K562 (cell line): ENCODE measurements around the gene CD96. TPM values are rescaled to one million over a fixed set of nuclear protein-coding genes. Genes with fewer than 3 reads are reported as not detected.
"Not testable (repeated sequence)": the region's sequence is repeated elsewhere in the genome, so short reads cannot be mapped to it uniquely, and the experiment has no call there.

Source experiments
- ATAC-seq: fragments of 200-7000 bp; cut with Tn5 transposase; 3 replicates; pipeline ENCODE4 v1.9.1; 2020; ENCODE audit warnings: moderate library complexity
- BruUV-seq: library from RNA; stranded (reverse); fragments of 400-500 nt; replicated peaks from 2 replicates; lab custom pipeline; 2021; lab: Mats Ljungman, UMichigan
- CTCF ChIA-PET: fragments of 300-600 bp; formaldehyde crosslinking; extraction: SDS; loops from one replicate; lab custom pipeline; 2021; ENCODE audit warnings: low intra/inter-chr PET ratio; lab: Yijun Ruan, JAX
- POLR2A ChIA-PET: fragments of 300-600, 350-650 bp; sonication (Branson Sonifier 250); formaldehyde crosslinking; extraction: SDS; loops from one replicate; lab custom pipeline; 2021; ENCODE audit warnings: antibody characterized with exemption, inconsistent platforms; lab: Yijun Ruan, JAX
- DNase-seq, 4 experiments: peaks; one replicate each; pipeline versions ENCODE4 v3.0.0 to v3.0.0-alpha.2; 2011 to 2018; ENCODE audit warnings: low spot score in 3 of 4, mixed read lengths in 3 of 4; ENCODE audit errors: extremely low read depth in 1 of 4
- FAIRE-seq: peaks from 2 replicates; lab custom pipeline; 2011; peaks lifted over from hg19 to GRCh38; lab: Jason Lieb, UNC
- H2AFZ ChIP-seq: 2 replicates; pipeline ENCODE4 v1.6.0; 2011; ENCODE audit warnings: low read depth, low read length, control low read depth, inconsistent platforms
- H3K27ac ChIP-seq: fragments of 200-600 bp; 3 replicates; pipeline ENCODE4 v1.8.0; 2011; ENCODE audit warnings: low read depth, mild to moderate bottlenecking, control low read depth, inconsistent platforms, low read length, moderate library complexity, mixed read lengths; ENCODE audit errors: extremely low read depth
- H3K27me3 ChIP-seq, 2 experiments: fragments of 300-600 bp in 1 of 2; 2 replicates in 1 of 2; 3 replicates in 1 of 2; pipeline versions ENCODE4 v1.6.0 to v1.8.0; 2011; ENCODE audit warnings: inconsistent platforms in 2 of 2, low read length in 2 of 2, mild to moderate bottlenecking in 1 of 2, mixed read lengths in 1 of 2, moderate library complexity in 1 of 2; ENCODE audit not compliant: control insufficient read depth in 2 of 2, insufficient read depth in 2 of 2
- H3K36me3 ChIP-seq: fragments of 300-600 bp; 3 replicates; pipeline ENCODE4 v1.8.0; 2011; ENCODE audit warnings: mild to moderate bottlenecking, low read length, inconsistent platforms; ENCODE audit not compliant: control insufficient read depth, insufficient read depth
- H3K4me1 ChIP-seq, 2 experiments: fragments of 200-600 bp in 1 of 2; replicated peaks in 1 of 2; 2 replicates in 1 of 2; 3 replicates in 1 of 2; pipeline versions ENCODE4 v1.5.1 to v1.8.0; 2011; ENCODE audit warnings: inconsistent platforms in 2 of 2, low read length in 2 of 2, mild to moderate bottlenecking in 1 of 2, mixed read lengths in 1 of 2, moderate library complexity in 1 of 2; ENCODE audit not compliant: control insufficient read depth in 2 of 2, insufficient read depth in 2 of 2
- H3K4me2 ChIP-seq: 2 replicates; pipeline ENCODE4 v1.6.1; 2011; ENCODE audit warnings: low read length, control low read depth, inconsistent platforms, mixed read lengths; ENCODE audit not compliant: insufficient read depth
- H3K4me3 ChIP-seq: fragments of 200-600 bp; sonication (generic), shearing (Covaris generic); 2 replicates; pipeline ENCODE4 v1.5.1; 2016; ENCODE audit warnings: control low read depth, inconsistent platforms
- H3K79me2 ChIP-seq: fragments of 200-600 bp; 3 replicates; pipeline ENCODE4 v1.8.0; 2011; ENCODE audit warnings: low read length, inconsistent platforms; ENCODE audit not compliant: control insufficient read depth, insufficient read depth
- H3K9ac ChIP-seq, 2 experiments: 2 replicates each; pipeline versions ENCODE4 v1.6.0 to v1.6.1; 2011; ENCODE audit warnings: low read depth in 2 of 2, low read length in 2 of 2, control low read depth in 1 of 2, inconsistent platforms in 1 of 2, mild to moderate bottlenecking in 1 of 2, mixed read lengths in 1 of 2; ENCODE audit not compliant: insufficient read depth in 1 of 2
- H3K9me1 ChIP-seq: one replicate; pipeline ENCODE4 v1.6.0; 2011; ENCODE audit warnings: inconsistent platforms, mild to moderate bottlenecking, low read length, moderate library complexity; ENCODE audit not compliant: control insufficient read depth, insufficient read depth
- H3K9me3 ChIP-seq: replicated peaks from 2 replicates; pipeline ENCODE4 v1.5.1; 2011; ENCODE audit warnings: low read depth, low read length, inconsistent platforms; ENCODE audit not compliant: control insufficient read depth, insufficient read depth
- H4K20me1 ChIP-seq: replicated peaks from 2 replicates; pipeline ENCODE4 v1.6.1; 2011; ENCODE audit warnings: low read length, inconsistent platforms, mixed read lengths; ENCODE audit not compliant: control insufficient read depth, insufficient read depth
- CXXC5 ChIP-seq: fragments of 250-450 bp; sonication (Bioruptor Pico); IDR thresholded peaks from 2 replicates; pipeline ENCODE4 v1.8.0; 2022; ENCODE audit warnings: inconsistent platforms, mild to moderate bottlenecking, moderate library complexity
- E2F3 ChIP-seq: fragments of 250-450 bp; sonication (Bioruptor Pico); IDR thresholded peaks from 2 replicates; pipeline ENCODE4 v1.4.0; 2020; ENCODE audit warnings: mild to moderate bottlenecking
- MYBL2 ChIP-seq, 2 experiments: fragments of 450-650 bp in 1 of 2; sonication (generic) in 1 of 2; formaldehyde crosslinking in 1 of 2; IDR thresholded peaks; 2 replicates each; pipeline versions ENCODE4 v1.6.1 to v1.8.1; 2017 to 2022; ENCODE audit warnings: borderline replicate concordance in 1 of 2, inconsistent platforms in 1 of 2, low read depth in 1 of 2, mild to moderate bottlenecking in 1 of 2, missing genetic modification reagents in 1 of 2, moderate library complexity in 1 of 2
- NR2C2 ChIP-seq, 2 experiments: fragments of 200-800 bp in 1 of 2; sonication (Bioruptor generic) in 1 of 2; sonication (generic) in 1 of 2; formaldehyde crosslinking in 1 of 2; IDR thresholded peaks; 2 replicates each; pipeline versions ENCODE4 v1.6.1 to v1.8.0; 2016 to 2022; ENCODE audit warnings: mild to moderate bottlenecking in 1 of 2, missing compliant biosample characterization in 1 of 2, missing genetic modification characterization in 1 of 2, missing genetic modification reagents in 1 of 2
- RAD21 ChIP-seq, 2 experiments: fragments of 250-450 bp in 1 of 2; fragments of 450-650 bp in 1 of 2; sonication (Bioruptor Pico) in 1 of 2; formaldehyde crosslinking in 1 of 2; IDR thresholded peaks in 1 of 2; conservative IDR thresholded peaks in 1 of 2; 2 replicates each; pipeline versions ENCODE4 v1.4.0 to v1.8.0; 2020 to 2022; ENCODE audit warnings: mild to moderate bottlenecking in 2 of 2, moderate library complexity in 1 of 2
- WGBS: fragments of 100-300 bp; shearing (Covaris generic); methylation state at CpG from one replicate; pipeline ENCODE4 v1.1.6; 2016; ENCODE audit warnings: low coverage, mixed read lengths; ENCODE audit not compliant: insufficient coverage; ENCODE audit errors: missing lambda C conversion rate; 5-methylcytosine and 5-hydroxymethylcytosine counted together
- in situ Hi-C: fragments of 300-500 bp; cut with MboI; formaldehyde crosslinking; loops from 4 replicates; pipeline ENCODE4 v1.15.0; 2018; ENCODE audit warnings: inconsistent platforms, mixed read lengths
- intact Hi-C: fragments of 100-400 bp; cut with micrococcal nuclease; formaldehyde crosslinking; loops from 2 replicates; pipeline ENCODE4 v1.14.2; 2022
- polyA plus RNA-seq, 8 experiments: library from polyadenylated mRNA; depleted of rRNA in 4 of 8; stranded (reverse) in 5 of 8; unstranded in 3 of 8; fragments of >200 nt; fragmentation: Nextera tagmentation in 2 of 8; fragmentation: Illumina TruSeq in 1 of 8; extraction: Ambion mirVana in 2 of 8; extraction: Trizol in 1 of 8; gene quantifications; 2 replicates each; pipeline versions ENCODE4 v1.2.1 to v1.2.3, GENCODE V29; 2011 to 2014; ENCODE audit warnings: inconsistent platforms in 1 of 8, missing spikeins in 1 of 8
- total RNA-seq, 7 experiments: library from RNA; depleted of rRNA in 6 of 7; stranded (reverse); fragments of >200 nt in 6 of 7; fragmentation: Illumina TruSeq in 2 of 7; extraction: Trizol in 2 of 7; gene quantifications; 2 replicates each; pipeline versions ENCODE4 v1.2.1 to v1.2.3, GENCODE V29; 2011 to 2021; ENCODE audit warnings: low replicate concordance in 1 of 7

The CD96 gene
- total and polyA plus RNA-seq, 9 of the 15 experiments (the other 6 are each of a cell fraction or from before 2014, with no cell fraction given), result 0.32 to 5.7 (median 1.2) TPM

- BruUV-seq; intact Hi-C loops; H3K27ac ChIP-seq; H2AFZ ChIP-seq; FAIRE-seq; H3K9ac ChIP-seq; POLR2A ChIA-PET; ATAC-seq; H3K79me2 ChIP-seq; H3K27me3 ChIP-seq; H4K20me1 ChIP-seq; H3K4me1 ChIP-seq; CTCF ChIA-PET; H3K9me1 ChIP-seq; H3K4me3 ChIP-seq; H3K36me3 ChIP-seq; in situ Hi-C loops; H3K4me2 ChIP-seq; H3K9me3 ChIP-seq; TF ChIP-seq NR2C2 (CRISPR knock-in tag; IDR thresholded peaks at IDR 0.05): not testable (repeated sequence)
- peak; percentile 44; the same call in 1 of the 2 replicates for TF ChIP-seq CXXC5 (CRISPR knock-in tag)
- TF ChIP-seq NR2C2 (tag; IDR thresholded peaks at IDR 0.05), result 0 out of 2 replicates have a peak, but pooled peaks have one; percentile 25
- TF ChIP-seq RAD21 (CRISPR knock-in tag; conservative IDR thresholded peaks at IDR 0.05 in 1 of 2, IDR thresholded peaks at IDR 0.05 in 1 of 2), result peak in 1 of 2 experiments; percentile 14; a peak in 1 of 4 replicates
- WGBS, result 4% methylated on average over 7 of the region's 25 CpGs
- DNase-seq, result peak in 1 of 4 experiments; percentile 12
These were observed 19.9 kb downstream of the CD96 start for GRCh38 chr3:111561902-111562301.

DNA sequence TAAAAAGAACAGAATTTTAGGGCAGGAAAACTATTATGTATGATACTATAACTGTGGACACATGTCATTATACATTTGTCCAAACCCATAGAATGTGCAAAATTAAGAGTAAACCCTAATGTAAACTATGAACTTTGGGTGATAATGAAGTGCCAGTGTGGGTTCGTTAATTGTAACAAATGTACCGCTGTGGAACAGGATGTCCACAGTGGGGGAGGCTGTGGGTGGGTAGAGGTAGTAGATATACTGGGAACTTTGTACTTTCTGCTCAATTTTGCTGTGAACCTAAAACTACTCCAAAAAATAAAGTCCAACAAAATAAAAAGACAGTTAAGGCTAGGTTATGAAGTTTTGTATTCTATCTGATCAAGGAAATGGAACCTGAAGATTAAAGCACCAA, 24.8 kb downstream of the CD96 start:
- BruUV-seq, result no TSS peak
- Histone ChIP-seq H3K36me3 (no peaks in the 10 kb centered on the region), H3K27ac (no peak overlapping the region), H4K20me1 (no peaks in the 10 kb centered on the region), H3K4me2 (no peak overlapping the region), H3K79me2 (no peaks in the 10 kb centered on the region), H2AFZ (no peak overlapping the region), H3K9ac (no peak overlapping the region), H3K9me3 (no peaks in the 10 kb centered on the region), H3K4me1 (no peaks in the 10 kb centered on the region), H3K4me3 (no peak overlapping the region), H3K9me1 (no peaks in the 10 kb centered on the region), H3K27me3 (no peaks in the 10 kb centered on the region)
- ATAC-seq (no peak), FAIRE-seq (no peak), DNase-seq (no peak)
- in situ Hi-C loops (no loop called here), intact Hi-C loops (no loop called here)
- WGBS, result 0% methylated on average over 2 of the region's 2 CpGs
- no peak for TF ChIP-seq E2F3 (CRISPR knock-in tag)
- no peak for TF ChIP-seq MYBL2 (IDR thresholded peaks at IDR 0.05; ENCODE audit: low read depth)
- TF ChIP-seq MYBL2 (CRISPR knock-in tag; IDR thresholded peaks at IDR 0.05; ENCODE audit: borderline replicate concordance), result no peak
- ChIA-PET CTCF (no interaction called here), POLR2A (no interaction called here)
